Astrocyte (in vitro differentiated cells and primary cell): ENCODE results near the gene CFAP74.

Source experiments
- CTCF ChIP-seq: IDR thresholded peaks from 2 replicates; pipeline ENCODE4 v1.5.1; 2011; ENCODE audit warnings: low read depth, mild to moderate bottlenecking, inconsistent platforms, low read length, moderate library complexity; ENCODE audit not compliant: insufficient read depth
- EZH2 ChIP-seq: IDR thresholded peaks from 2 replicates; pipeline ENCODE4 v1.6.1; 2012; ENCODE audit warnings: mild to moderate bottlenecking, low read length, inconsistent platforms; ENCODE audit not compliant: insufficient read depth

DNA sequence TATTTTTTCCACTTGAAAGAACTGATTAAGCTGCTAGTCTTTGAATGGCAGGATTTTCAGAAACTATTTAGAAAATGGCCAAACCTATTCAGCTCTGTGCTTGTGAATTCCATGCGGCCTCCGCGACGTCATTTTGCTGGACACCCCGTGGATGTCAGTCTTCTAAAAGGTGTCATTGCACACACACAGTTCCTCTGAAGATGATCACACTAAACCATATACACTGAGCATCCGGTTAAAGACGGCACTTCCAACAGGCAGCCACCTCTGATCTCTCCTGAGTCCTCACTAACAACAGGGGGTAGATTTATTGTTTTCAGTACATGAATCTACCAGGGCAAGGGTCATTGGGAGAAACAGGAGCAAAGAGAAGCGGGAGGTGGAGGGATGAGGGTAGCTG, 9.1 kb downstream of the CFAP74 start:
- no peak for TF ChIP-seq CTCF
- TF ChIP-seq EZH2, result no peak
